ACC112 (cell line): ENCODE measurements around the gene DOK1.

Source experiments
- H2AFZ ChIP-seq: fragments of 200-600 bp; sonication (generic); one replicate; pipeline ENCODE4 v1.6.0; 2017; ENCODE audit warnings: antibody characterized with exemption, low read length; ENCODE audit not compliant: unreplicated experiment
- H3K27ac ChIP-seq: fragments of 200-600 bp; sonication (generic); 2 replicates; pipeline ENCODE4 v1.5.1; 2014; ENCODE audit warnings: low read depth, mild to moderate bottlenecking, antibody characterized with exemption, low read length, moderate library complexity
- H3K27me3 ChIP-seq: fragments of 200-600 bp; sonication (generic); 2 replicates; pipeline ENCODE4 v1.6.1; 2014; ENCODE audit warnings: mild to moderate bottlenecking, antibody characterized with exemption, low read length, moderate library complexity, mixed read lengths; ENCODE audit not compliant: insufficient read depth
- H3K36me3 ChIP-seq: fragments of 200-600 bp; sonication (generic); 2 replicates; pipeline ENCODE4 v1.6.1; 2016; ENCODE audit warnings: mild to moderate bottlenecking, antibody characterized with exemption, low read length, moderate library complexity, mixed read lengths; ENCODE audit not compliant: insufficient read depth
- H3K4me1 ChIP-seq: fragments of 200-600 bp; sonication (generic); one replicate; pipeline ENCODE4 v1.6.1; 2016; ENCODE audit warnings: low read length, mixed read lengths; ENCODE audit not compliant: insufficient read depth, unreplicated experiment, control insufficient read depth
- H3K4me3 ChIP-seq: fragments of 200-600 bp; sonication (generic); 2 replicates; pipeline ENCODE4 v1.5.1; 2014; ENCODE audit warnings: mild to moderate bottlenecking, low read depth, low read length
- H3K79me2 ChIP-seq: fragments of 200-600 bp; sonication (generic); one replicate; pipeline ENCODE4 v1.6.0; 2016; ENCODE audit warnings: low read length; ENCODE audit not compliant: control insufficient read depth, unreplicated experiment, insufficient read depth

DOK1 gene

GRCh38 chr2:74585406-74586185 is 31.1 kb downstream of the DOK1 start:
- H3K4me1 ChIP-seq = peaks cover 40% of the 10 kb centered on the region
- H2AFZ ChIP-seq = peak overlapping the region; percentile 92
- H3K27ac ChIP-seq = peak overlapping the region; percentile 37
- H3K4me3 ChIP-seq = peak overlapping the region; percentile 55
- no peaks in the 10 kb centered on the region for H3K79me2 ChIP-seq
- H3K27me3 ChIP-seq = no peaks in the 10 kb centered on the region
- H3K36me3 ChIP-seq = no peaks in the 10 kb centered on the region

GRCh38 chr2:74587664-74588277 is 33.3 kb downstream of the DOK1 start:
- H3K4me1 ChIP-seq = peaks cover 40% of the 10 kb centered on the region
- no peaks in the 10 kb centered on the region for H3K27me3 ChIP-seq
- no peak overlapping the region for H2AFZ ChIP-seq
- no peaks in the 10 kb centered on the region for H3K36me3 ChIP-seq
- H3K79me2 ChIP-seq = no peaks in the 10 kb centered on the region
- no peak overlapping the region for H3K4me3 ChIP-seq
- no peak overlapping the region for H3K27ac ChIP-seq

- Histone ChIP-seq H3K27me3 (no peaks in the 10 kb centered on the region), H3K4me3 (no peak overlapping the region), H3K4me1 (peaks cover 35% of the 10 kb centered on the region), H3K36me3 (no peaks in the 10 kb centered on the region), H2AFZ (no peak overlapping the region), H3K79me2 (no peaks in the 10 kb centered on the region), H3K27ac (no peak overlapping the region)
Measured at GRCh38 chr2:74588664-74589063, 34.1 kb downstream of the DOK1 start.

- Histone ChIP-seq H3K36me3 (no peaks in the 10 kb centered on the region), H3K79me2 (no peaks in the 10 kb centered on the region), H3K4me3 (no peak overlapping the region), H3K4me1 (peaks cover 15% of the 10 kb centered on the region), H3K27me3 (no peaks in the 10 kb centered on the region), H3K27ac (peak overlapping the region; percentile 38), H2AFZ (no peak overlapping the region)
Measured at GRCh38 chr2:74593826-74594772, 39.6 kb downstream of the DOK1 start.

- no peak overlapping the region for H3K27ac ChIP-seq
- no peak overlapping the region for H3K4me3 ChIP-seq
- H3K79me2 ChIP-seq = no peaks in the 10 kb centered on the region
- no peaks in the 10 kb centered on the region for H3K36me3 ChIP-seq
- peaks cover 12% of the 10 kb centered on the region for H3K4me1 ChIP-seq
- H2AFZ ChIP-seq = no peak overlapping the region
- no peaks in the 10 kb centered on the region for H3K27me3 ChIP-seq
Measured at GRCh38 chr2:74596584-74596983, 42.1 kb downstream of the DOK1 start.

- Histone ChIP-seq H3K36me3 (no peaks in the 10 kb centered on the region), H3K4me3 (no peak overlapping the region), H3K79me2 (no peaks in the 10 kb centered on the region), H2AFZ (no peak overlapping the region), H3K4me1 (peaks cover 18% of the 10 kb centered on the region), H3K27ac (no peak overlapping the region), H3K27me3 (no peaks in the 10 kb centered on the region)
Measured at GRCh38 chr2:74597410-74597809, 42.9 kb downstream of the DOK1 start.

GRCh38 chr2:74599676-74600075 is 45.2 kb downstream of the DOK1 start:
- no peaks in the 10 kb centered on the region for H3K27me3 ChIP-seq
- H2AFZ ChIP-seq = no peak overlapping the region
- peaks cover 14% of the 10 kb centered on the region for H3K4me1 ChIP-seq
- no peaks in the 10 kb centered on the region for H3K79me2 ChIP-seq
- no peaks in the 10 kb centered on the region for H3K36me3 ChIP-seq
- no peak overlapping the region for H3K4me3 ChIP-seq
- H3K27ac ChIP-seq = no peak overlapping the region

- Histone ChIP-seq H3K36me3 (no peaks in the 10 kb centered on the region), H3K27me3 (no peaks in the 10 kb centered on the region), H3K27ac (no peak overlapping the region), H2AFZ (no peak overlapping the region), H3K4me3 (no peak overlapping the region), H3K4me1 (peaks cover 12% of the 10 kb centered on the region), H3K79me2 (no peaks in the 10 kb centered on the region)
Measured at GRCh38 chr2:74602586-74603281, 48.2 kb downstream of the DOK1 start.

GRCh38 chr2:74603282-74604000 is 48.9 kb downstream of the DOK1 start:
- H3K79me2 ChIP-seq = no peaks in the 10 kb centered on the region
- H2AFZ ChIP-seq = no peak overlapping the region
- H3K4me3 ChIP-seq = no peak overlapping the region
- H3K27me3 ChIP-seq = no peaks in the 10 kb centered on the region
- no peaks in the 10 kb centered on the region for H3K36me3 ChIP-seq
- peaks cover 12% of the 10 kb centered on the region for H3K4me1 ChIP-seq
- no peak overlapping the region for H3K27ac ChIP-seq

GRCh38 chr2:74606927-74607326 is 52.4 kb downstream of the DOK1 start:
- no peak overlapping the region for H3K27ac ChIP-seq
- H3K27me3 ChIP-seq = no peaks in the 10 kb centered on the region
- H3K79me2 ChIP-seq = no peaks in the 10 kb centered on the region
- no peak overlapping the region for H3K4me3 ChIP-seq
- peaks cover 12% of the 10 kb centered on the region for H3K4me1 ChIP-seq
- H2AFZ ChIP-seq = no peak overlapping the region
- no peaks in the 10 kb centered on the region for H3K36me3 ChIP-seq
